ENCODE results near the gene TP53.

TP53 gene

GRCh38 chr17:7706631-7707354, 19.5 kb upstream of the TP53 start:
- DNase-seq (ENCODE audit: low spot score), result no peak

- no peak for DNase-seq (ENCODE audit: low spot score)
Observed at GRCh38 chr17:7705269-7706255, 18.3 kb upstream of the TP53 start.

GRCh38 chr17:7704601-7705268, 17.4 kb upstream of the TP53 start, which contains the start of gene EFNB3:
EFNB3 (plus strand) TSS chr17:7705202; CDS start chr17:7705599, 397 bp downstream.
- DNase-seq (ENCODE audit: low spot score), result peak; percentile 53

- no peak for DNase-seq (ENCODE audit: low spot score)
Observed at GRCh38 chr17:7703584-7704479, 16.5 kb upstream of the TP53 start.

- DNase-seq (ENCODE audit: low spot score), result no peak
Observed at GRCh38 chr17:7702776-7703175, 15.5 kb upstream of the TP53 start.

DNA sequence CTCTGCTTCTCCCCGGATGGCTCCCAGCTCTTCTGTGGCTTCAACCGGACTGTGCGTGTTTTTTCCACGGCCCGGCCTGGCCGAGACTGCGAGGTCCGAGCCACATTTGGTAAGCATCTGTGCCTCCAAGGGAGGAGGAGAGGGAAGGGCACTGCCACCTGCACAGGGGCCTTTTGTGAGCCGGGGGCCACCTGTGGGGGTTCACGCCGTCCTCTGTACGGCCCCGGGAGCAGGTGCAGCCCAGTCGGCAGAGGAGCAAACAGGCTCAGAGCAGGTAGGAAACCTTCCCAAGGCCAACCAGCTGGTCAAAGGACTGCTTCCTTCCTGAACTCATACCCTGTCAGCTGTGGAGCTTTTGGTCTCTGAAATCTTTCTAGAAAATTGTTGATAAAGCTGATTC, 14.4 kb upstream of the TP53 start:
- DNase-seq (ENCODE audit: low spot score), result no peak

DNA sequence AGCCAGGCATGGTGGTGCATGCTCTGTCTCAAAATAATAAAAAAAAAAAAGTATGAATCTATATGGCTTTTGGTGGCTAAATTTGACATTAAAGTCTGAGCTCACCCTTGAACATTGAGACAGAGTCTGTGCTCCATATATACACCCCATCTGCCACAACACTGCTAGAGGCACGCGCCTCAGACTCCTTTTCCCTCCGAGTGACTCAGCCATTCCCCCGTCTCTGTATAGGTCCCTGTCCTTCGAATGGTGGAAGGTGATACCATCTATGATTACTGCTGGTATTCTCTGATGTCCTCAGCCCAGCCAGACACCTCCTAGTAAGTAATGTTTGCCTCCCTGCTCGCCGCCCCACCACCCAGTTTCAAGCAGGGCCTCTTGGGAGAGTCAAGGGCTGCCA, 13.2 kb upstream of the TP53 start:
- no peak for DNase-seq (ENCODE audit: low spot score)

GRCh38 chr17:7697828-7698588, 10.7 kb upstream of the TP53 start:
- DNase-seq (ENCODE audit: low spot score), result no peak

DNA sequence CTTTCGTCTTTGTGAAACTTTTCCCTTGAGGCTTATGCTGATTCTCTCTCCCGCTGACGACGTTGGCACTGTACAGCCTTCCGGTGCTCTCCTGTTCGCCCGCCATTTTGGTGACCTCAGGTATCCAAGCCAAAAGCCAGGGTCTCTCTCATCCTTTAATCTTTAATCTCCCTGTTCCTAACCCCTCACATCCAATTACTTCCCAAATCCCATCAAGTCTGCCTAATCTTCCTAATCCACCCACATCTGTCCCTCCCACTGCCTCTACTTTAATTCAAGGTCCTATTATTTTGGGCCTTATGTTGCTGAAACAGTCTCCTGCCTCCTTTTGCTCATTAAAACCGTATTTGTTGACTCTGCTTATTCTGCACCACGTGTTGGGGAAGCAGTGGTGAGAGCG, 8.3 kb upstream of the TP53 start:
- DNase-seq (ENCODE audit: low spot score), result no peak

DNA sequence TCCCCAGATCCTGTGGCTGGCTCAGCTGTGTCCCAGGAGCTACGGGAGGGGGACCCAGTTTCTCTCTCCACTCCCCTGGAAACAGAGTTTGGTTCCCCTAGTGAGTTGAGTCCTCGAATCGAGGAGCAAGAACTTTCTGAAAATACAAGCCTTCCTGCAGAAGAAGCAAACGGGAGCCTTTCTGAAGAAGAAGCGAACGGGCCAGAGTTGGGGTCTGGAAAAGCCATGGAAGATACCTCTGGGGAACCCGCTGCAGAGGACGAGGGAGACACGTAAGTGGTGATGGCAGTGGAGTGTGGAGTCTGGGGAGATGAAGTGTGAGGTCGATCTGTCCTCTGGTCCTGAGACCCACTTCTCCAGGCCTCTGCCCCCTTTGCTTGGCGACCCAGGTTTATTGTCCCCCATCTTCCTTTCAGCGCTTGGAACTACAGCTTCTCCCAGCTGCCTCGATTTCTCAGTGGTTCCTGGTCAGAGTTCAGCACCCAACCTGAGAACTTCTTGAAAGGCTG, 1.6 kb upstream of the TP53 start:
- no peak for DNase-seq (ENCODE audit: low spot score)

DNA sequence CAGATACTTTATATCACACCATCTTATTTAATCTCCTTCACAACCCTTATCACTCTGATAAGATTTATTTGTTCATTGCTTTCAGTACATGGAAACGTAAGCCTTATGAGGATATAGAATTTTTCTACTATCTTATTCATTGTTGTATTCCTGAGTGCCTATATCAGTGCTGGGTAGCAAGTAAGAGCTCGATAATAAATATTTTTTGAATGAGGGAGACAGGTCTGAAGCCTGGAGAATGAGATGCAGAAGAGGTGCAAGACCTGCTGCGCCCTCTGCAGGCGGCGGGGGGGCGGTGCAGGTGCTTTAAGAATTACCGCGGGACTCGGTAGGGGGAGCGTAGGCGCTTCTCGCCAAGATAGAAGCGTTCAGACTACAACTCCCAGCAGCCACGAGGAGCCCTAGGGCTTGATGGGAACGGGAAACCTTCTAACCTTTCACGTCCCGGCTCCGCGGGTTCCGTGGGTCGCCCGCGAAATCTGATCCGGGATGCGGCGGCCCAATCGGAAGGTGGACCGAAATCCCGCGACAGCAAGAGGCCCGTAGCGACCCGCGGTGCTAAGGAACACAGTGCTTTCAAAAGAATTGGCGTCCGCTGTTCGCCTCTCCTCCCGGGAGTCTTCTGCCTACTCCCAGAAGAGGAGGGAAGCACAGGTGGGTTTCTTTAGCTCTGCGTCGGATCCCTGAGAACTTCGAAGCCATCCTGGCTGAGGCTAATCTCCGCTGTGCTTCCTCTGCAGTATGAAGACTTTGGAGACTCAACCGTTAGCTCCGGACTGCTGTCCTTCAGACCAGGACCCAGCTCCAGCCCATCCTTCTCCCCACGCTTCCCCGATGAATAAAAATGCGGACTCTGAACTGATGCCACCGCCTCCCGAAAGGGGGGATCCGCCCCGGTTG, 868 bp upstream of the TP53 start, which contains the start of gene WRAP53:
Gene WRAP53 (plus strand): TSS at position 570 of the 900 bp plus-strand sequence. CDS start 172 bp downstream, at position 742.
- peak; percentile 96 for DNase-seq (ENCODE audit: low spot score)

- peak; percentile 76 for DNase-seq (ENCODE audit: low spot score)
Observed at GRCh38 chr17:7686222-7687071, 843 bp downstream of the TP53 start.

GRCh38 chr17:7685533-7686221, 1.6 kb downstream of the TP53 start:
- DNase-seq (ENCODE audit: low spot score), result peak; percentile 91

DNA sequence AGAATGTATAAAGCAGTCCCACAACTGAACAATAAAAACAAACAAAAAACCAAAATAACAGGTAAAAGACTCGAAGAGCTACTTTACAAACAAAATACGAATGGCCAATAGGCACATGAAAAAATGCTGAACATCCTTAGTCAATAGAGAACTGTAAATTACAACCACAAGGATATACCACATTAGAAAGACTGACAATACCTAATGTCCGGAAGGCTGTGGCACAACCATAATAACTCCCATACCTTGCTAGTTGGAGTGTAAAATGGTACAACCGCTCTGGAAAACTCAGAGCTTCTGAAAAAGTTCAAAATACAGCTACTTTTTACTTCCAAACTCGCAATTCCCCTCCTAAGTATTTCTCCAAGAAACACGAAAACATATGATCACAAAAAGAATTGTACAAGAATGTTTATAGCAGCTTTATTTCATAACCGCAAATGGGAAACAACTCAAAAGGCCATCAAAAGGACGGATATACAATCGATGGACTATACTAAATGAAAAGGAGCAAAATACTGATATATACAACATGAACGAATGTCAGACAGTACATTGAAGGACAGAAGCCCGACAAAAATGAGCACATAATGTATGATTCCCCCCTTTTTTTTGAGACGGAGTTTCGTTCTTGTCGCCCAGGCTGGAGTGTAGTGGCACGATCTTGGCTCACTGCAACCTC, 2.3 kb downstream of the TP53 start:
- no peak for DNase-seq (ENCODE audit: low spot score)

DNA sequence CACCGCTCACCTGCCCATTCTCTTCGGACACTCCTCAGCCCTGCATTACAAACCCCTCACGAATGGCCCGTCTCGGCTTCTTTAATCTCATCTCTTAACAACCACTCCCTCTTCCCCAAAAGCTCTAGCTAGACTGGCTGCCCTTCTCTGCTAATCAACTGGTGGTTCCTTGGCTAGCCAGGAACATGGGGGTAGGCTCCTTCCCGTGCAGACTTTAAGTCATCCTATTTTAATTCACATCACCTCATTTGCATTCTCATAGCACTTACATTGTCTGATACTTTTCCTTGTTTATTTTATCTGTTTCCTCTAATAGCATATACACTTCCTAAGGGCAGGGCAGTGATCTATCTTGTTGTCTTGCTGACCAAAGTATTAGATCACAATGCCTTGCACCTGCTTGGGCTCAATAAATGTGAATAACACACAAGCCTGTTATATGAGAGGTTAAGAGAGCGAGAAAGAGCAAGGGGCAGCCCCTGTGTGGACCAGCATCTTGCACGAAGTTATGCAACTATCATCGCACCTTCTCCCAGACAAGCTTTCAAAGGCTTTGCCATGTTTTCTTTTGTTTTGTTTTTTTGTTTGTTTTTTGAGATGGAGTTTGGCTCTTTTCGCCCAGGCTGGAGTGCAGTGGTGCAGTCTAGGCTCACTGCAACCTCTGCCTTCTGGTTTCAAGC, 9.8 kb downstream of the TP53 start:
- DNase-seq (ENCODE audit: low spot score), result no peak

- no peak for DNase-seq (ENCODE audit: low spot score)
Observed at GRCh38 chr17:7676533-7676932, 10.8 kb downstream of the TP53 start.

Measured in hepatic stellate cell (primary cell).